Lung (tissue), 12 donors: ENCODE results near the gene L3MBTL1. TPM values are rescaled to one million over a fixed set of nuclear protein-coding genes. Genes with fewer than 3 reads are reported as not detected.

ENCODE experiments used
- ATAC-seq: fragments of 200-7000 bp; cut with Tn5 transposase; one replicate; pipeline ENCODE4 v1.9.1; 2020; ENCODE audit warnings: moderate number of reproducible peaks; ENCODE audit not compliant: insufficient read depth, low FRiP score
- DNase-seq, 3 donors: peaks; one replicate each; pipeline ENCODE4 v3.0.0-alpha.2; 2013 to 2017
- H3K27ac ChIP-seq, 2 donors: one replicate each; pipeline ENCODE4 v1.5.1; 2013; ENCODE audit warnings: mild to moderate bottlenecking in 2 of 2, moderate library complexity in 2 of 2, control low read depth in 1 of 2, inconsistent platforms in 1 of 2, low read depth in 1 of 2, low read length in 1 of 2
- H3K27me3 ChIP-seq, 3 donors: one replicate each; pipeline ENCODE4 v1.5.1; 2013; ENCODE audit warnings: low read length in 2 of 3; ENCODE audit not compliant: control insufficient read depth in 3 of 3, insufficient read depth in 3 of 3
- H3K36me3 ChIP-seq, 4 donors: one replicate each; pipeline ENCODE4 v1.5.1; 2013; ENCODE audit warnings: low read length in 4 of 4, mild to moderate bottlenecking in 1 of 4, moderate library complexity in 1 of 4; ENCODE audit not compliant: control insufficient read depth in 4 of 4, insufficient read depth in 4 of 4
- H3K4me1 ChIP-seq, 5 donors: one replicate each; pipeline ENCODE4 v1.5.1; 2013; ENCODE audit warnings: low read length in 5 of 5, mild to moderate bottlenecking in 2 of 5, moderate library complexity in 1 of 5; ENCODE audit not compliant: control insufficient read depth in 5 of 5, insufficient read depth in 5 of 5
- H3K4me3 ChIP-seq: one replicate; pipeline ENCODE4 v1.5.1; 2013; ENCODE audit warnings: mild to moderate bottlenecking, control low read depth, moderate library complexity
- H3K9ac ChIP-seq, 2 donors: one replicate each; pipeline ENCODE4 v1.5.1; 2013; ENCODE audit warnings: low read length in 2 of 2, control low read depth in 1 of 2; ENCODE audit not compliant: insufficient read depth in 1 of 2
- H3K9me3 ChIP-seq, 4 donors: one replicate each; pipeline ENCODE4 v1.5.1; 2013; ENCODE audit warnings: low read length in 3 of 4, mild to moderate bottlenecking in 1 of 4, moderate library complexity in 1 of 4; ENCODE audit not compliant: control insufficient read depth in 4 of 4, insufficient read depth in 3 of 4
- WGBS, 2 donors: extraction: QIAGEN DNeasy Blood & Tissue Kit; methylation state at CpG; one replicate each; pipeline ENCODE4 v1.1.7; 2013; 5-methylcytosine and 5-hydroxymethylcytosine counted together
- polyA plus RNA-seq, 2 donors: library from polyadenylated mRNA; stranded (reverse); fragments of 200-250 nt; gene quantifications; one replicate each; pipeline ENCODE4 v1.2.1, GENCODE V29; 2013
- total RNA-seq, 2 donors: library from RNA; depleted of rRNA in 1 of 2; stranded (reverse); fragments of >200 nt in 1 of 2; gene quantifications; one replicate each; pipeline ENCODE4 v1.2.1, GENCODE V29; 2014 to 2021
- TF ChIP-seq, protein P1 (sequence below): IDR thresholded peaks from 2 replicates; pipeline ENCODE4 v1.5.1; 2012; ENCODE audit warnings: mild to moderate bottlenecking; ENCODE audit errors: control extremely low read depth, extremely low read depth
- donor health status: control.
- donor health status: control.
- donor health status: Bipolar disorder and iron deficiency.
- donor health status: healthy.
- donor health status: DM: yes; HTN: yes; CAD: no.

The L3MBTL1 gene
- total and polyA plus RNA-seq, 4 donors, result 1.7 to 18.6 (median 6.6) TPM

DNA sequence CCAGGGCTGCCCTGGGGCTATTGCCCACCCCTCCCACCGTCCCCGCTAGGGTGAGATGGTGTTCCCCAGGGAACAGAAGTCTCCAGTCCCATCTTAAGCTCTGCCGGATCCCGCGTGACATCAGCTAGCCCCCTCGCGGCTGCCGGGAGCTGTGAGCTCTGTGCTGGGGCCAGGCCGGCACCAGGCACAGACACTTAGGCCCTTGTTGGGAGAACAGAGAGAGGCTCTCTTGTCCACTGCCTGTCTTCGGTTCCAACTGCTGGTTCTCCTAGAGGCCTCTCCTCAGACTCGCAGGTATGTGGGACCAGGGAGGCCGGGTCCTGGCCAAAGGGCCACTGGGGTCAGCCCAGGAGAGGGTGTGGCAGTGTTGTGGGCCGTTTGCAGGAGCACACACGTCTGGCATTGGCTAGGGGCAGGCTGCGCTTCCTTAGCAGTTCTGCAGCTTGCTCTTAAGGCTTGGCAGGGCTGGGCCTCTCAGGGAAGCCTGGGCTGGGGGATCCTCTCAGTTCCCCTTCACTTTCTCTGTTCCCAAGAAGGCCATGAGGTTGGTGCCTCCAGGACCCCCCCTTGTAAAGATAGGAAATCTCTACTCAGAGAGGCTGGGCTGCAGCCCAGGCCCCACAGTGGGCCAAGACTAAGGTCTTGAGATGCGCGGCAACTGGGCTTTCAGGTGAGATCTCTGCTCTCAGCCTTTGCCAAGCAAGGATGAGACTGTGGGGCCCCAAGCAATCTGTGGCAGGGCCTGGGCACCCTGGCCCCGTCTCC lies 57.7 kb downstream of the L3MBTL1 start:
- Histone ChIP-seq H3K4me1 (no peaks in the 10 kb centered on the region), H3K27ac (no peak overlapping the region), H3K9me3 (no peaks in the 10 kb centered on the region), H3K4me3 (no peak overlapping the region), H3K36me3 (no peaks in the 10 kb centered on the region), H3K9ac (no peak overlapping the region), H3K27me3 (no peaks in the 10 kb centered on the region)
- 82 to 91% methylated on average over 18 of the region's 18 CpGs for WGBS, 2 donors
- no peak for DNase-seq
- ATAC-seq, result no peak
- TF ChIP-seq, protein P1, sequence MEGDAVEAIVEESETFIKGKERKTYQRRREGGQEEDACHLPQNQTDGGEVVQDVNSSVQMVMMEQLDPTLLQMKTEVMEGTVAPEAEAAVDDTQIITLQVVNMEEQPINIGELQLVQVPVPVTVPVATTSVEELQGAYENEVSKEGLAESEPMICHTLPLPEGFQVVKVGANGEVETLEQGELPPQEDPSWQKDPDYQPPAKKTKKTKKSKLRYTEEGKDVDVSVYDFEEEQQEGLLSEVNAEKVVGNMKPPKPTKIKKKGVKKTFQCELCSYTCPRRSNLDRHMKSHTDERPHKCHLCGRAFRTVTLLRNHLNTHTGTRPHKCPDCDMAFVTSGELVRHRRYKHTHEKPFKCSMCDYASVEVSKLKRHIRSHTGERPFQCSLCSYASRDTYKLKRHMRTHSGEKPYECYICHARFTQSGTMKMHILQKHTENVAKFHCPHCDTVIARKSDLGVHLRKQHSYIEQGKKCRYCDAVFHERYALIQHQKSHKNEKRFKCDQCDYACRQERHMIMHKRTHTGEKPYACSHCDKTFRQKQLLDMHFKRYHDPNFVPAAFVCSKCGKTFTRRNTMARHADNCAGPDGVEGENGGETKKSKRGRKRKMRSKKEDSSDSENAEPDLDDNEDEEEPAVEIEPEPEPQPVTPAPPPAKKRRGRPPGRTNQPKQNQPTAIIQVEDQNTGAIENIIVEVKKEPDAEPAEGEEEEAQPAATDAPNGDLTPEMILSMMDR, result no peak

DNA sequence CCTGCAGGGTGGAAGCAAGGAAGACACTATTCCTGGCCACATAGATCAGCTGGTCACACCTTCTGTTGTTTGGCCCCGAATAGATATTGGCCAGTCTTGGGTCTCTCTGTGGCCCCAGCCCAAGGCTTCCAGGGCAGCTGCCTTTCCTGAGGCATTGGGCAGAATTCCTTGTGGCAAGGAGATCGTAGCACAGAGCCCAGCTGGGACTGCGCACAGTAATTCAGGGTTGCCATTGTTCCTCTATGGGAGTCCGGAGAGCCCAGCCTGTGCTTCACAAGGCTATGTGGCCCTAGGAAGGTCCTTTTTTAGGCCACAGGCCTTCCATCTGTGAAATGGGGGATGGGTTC lies 58.2 kb downstream of the L3MBTL1 start:
- no peak overlapping the region for H3K27ac ChIP-seq
- TF ChIP-seq, protein P1, result no peak
- 95 to 97% methylated on average over 4 of the region's 4 CpGs for WGBS, 2 donors
- no peaks in the 10 kb centered on the region for H3K4me1 ChIP-seq
- no peak for ATAC-seq
- no peak overlapping the region for H3K9ac ChIP-seq
- no peaks in the 10 kb centered on the region for H3K27me3 ChIP-seq
- no peak overlapping the region for H3K4me3 ChIP-seq
- H3K36me3 ChIP-seq, result peaks cover 0 to 3% (median 0%) of the 10 kb centered on the region in 4 donors
- no peak for DNase-seq
- H3K9me3 ChIP-seq, result no peaks in the 10 kb centered on the region

DNA sequence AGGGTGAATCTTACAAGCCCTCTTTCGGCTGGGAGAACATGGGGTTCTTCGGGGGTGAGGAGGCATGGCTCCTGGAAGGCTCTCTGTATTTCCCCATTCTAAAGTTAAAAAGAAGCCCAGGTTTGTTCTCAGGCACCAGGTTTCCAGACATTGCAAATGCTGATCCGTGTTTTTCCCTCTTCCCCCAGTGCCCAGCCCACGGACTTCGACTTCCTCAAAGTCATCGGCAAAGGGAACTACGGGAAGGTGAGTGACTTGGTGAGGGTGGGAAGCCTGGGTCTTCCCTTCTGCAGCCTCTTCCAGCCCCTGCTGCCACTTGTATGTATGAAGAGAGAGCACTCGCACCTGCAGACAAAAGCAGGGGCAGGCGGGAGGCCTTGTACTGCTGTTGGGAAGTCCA lies 60.0 kb downstream of the L3MBTL1 start:
- no peak overlapping the region for H3K4me3 ChIP-seq
- no peak for ATAC-seq
- H3K36me3 ChIP-seq, result peaks cover 0 to 3% (median 0%) of the 10 kb centered on the region in 4 donors
- WGBS, 2 donors, result 58 to 89% methylated on average over 9 of the region's 9 CpGs
- H3K9ac ChIP-seq, result no peak overlapping the region
- no peak for DNase-seq
- no peaks in the 10 kb centered on the region for H3K9me3 ChIP-seq
- H3K27me3 ChIP-seq, result no peaks in the 10 kb centered on the region
- no peak overlapping the region for H3K27ac ChIP-seq
- no peaks in the 10 kb centered on the region for H3K4me1 ChIP-seq
- TF ChIP-seq, protein P1, result no peak

DNA sequence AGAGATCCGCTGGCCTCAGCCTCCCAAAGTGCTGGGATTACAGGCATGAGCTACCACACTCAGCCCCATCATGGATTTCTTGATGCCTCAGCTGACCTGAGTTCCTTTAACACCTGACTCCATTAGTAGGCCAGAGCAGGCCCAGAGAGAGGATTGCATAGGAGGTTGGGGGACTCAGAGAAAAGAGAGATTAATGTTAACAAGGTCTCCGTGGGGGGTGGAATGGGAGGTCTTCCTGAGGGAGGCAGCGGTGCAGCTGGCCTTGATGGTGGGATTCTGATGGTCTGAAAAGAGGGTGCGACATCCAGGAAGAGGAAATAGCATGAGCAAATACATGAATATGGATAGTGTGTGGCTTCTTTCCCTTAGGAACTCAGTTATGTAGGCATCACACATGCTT lies 61.2 kb downstream of the L3MBTL1 start:
- Histone ChIP-seq H3K9me3 (no peaks in the 10 kb centered on the region), H3K4me3 (no peak overlapping the region), H3K36me3 (peaks cover 0 to 3% (median 0%) of the 10 kb centered on the region in 4 donors), H3K9ac (no peak overlapping the region), H3K27me3 (no peaks in the 10 kb centered on the region), H3K27ac (no peak overlapping the region), H3K4me1 (no peaks in the 10 kb centered on the region)
- DNase-seq (no peak), ATAC-seq (no peak)
- TF ChIP-seq, protein P1, result no peak
- WGBS, 2 donors, result 88 to 90% methylated on average over 4 of the region's 4 CpGs
